Measurements from ENCODE around the gene SIGLEC8. TPM values are rescaled to one million over a fixed set of nuclear protein-coding genes. Genes with fewer than 3 reads are reported as not detected.
"Not testable (repeated sequence)": the region's sequence is repeated elsewhere in the genome, so short reads cannot be mapped to it uniquely, and the experiment has no call there.

The SIGLEC8 gene
- total RNA-seq, 3 donors from 2014 or later, result not detected

DNA sequence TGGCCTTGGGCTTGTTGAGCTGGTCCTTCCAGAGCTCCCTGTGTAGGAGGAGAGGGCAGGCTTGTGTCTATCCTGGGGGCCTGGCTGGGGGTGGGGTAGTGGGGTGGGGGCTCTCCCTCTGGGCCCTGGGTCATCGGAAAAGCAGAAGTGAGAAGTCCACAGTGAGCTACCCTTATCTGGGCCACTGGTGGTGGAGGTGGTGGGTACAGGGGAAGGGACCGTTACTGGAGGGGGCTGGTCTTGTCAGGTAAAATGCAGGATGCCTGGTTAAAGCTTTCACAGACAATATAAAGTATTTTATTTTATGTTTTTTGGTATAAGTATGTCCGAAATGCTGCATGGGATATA lies 40.5 kb downstream of the SIGLEC8 start:
- H3K36me3 Mint-ChIP-seq (ENCODE audit: insufficient read depth), result no peaks in the 10 kb centered on the region
- peaks cover 11% of the 10 kb centered on the region for H3K4me1 Mint-ChIP-seq (ENCODE audit: low read depth)
- DNase-seq (no peak), ATAC-seq (no peak)
- H3K27me3 Mint-ChIP-seq (ENCODE audit: low read depth), result peaks cover 20% of the 10 kb centered on the region
- H3K4me3 Mint-ChIP-seq, result no peak overlapping the region
- H3K9me3 Mint-ChIP-seq, result no peaks in the 10 kb centered on the region

GRCh38 chr19:51417107-51417809 lies 41.0 kb downstream of the SIGLEC8 start, which contains the start of gene SIGLEC10:
SIGLEC10 (minus strand) TSS chr19:51417642; CDS start chr19:51417581, 61 bp downstream.
- H3K36me3 Mint-ChIP-seq (ENCODE audit: insufficient read depth), result no peaks in the 10 kb centered on the region

DNA sequence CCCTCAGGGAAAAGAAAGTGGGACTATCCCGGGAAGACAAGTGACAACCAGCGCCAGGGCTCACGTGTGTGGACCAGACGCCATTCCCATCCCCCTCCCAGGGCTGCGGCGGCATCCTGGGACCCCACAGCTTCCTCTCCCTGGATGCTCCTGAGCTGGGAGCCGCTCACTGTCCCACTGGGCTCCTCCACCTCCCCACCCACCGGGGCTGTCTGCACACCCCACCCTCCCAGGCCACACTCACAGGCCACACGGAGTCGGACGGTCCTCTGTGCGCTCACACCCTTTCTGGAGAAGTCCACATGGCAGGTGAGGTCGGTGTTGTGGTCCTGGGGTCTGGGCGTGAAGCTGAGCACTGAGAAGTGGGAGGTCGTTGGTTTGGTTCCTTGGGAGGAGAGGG lies 41.8 kb downstream of the SIGLEC8 start:
- H3K27me3 Mint-ChIP-seq (ENCODE audit: low read depth), result peaks cover 20% of the 10 kb centered on the region
- DNase-seq; ATAC-seq; H3K4me1 Mint-ChIP-seq (ENCODE audit: low read depth); H3K9me3 Mint-ChIP-seq; H3K36me3 Mint-ChIP-seq (ENCODE audit: insufficient read depth); H3K4me3 Mint-ChIP-seq: not testable (repeated sequence)

More at GRCh38 chr19:51417107-51417809, 41.0 kb downstream of the SIGLEC8 start, which contains the start of gene SIGLEC10:
- Mint-ChIP-seq H3K9me3 (no peaks in the 10 kb centered on the region), H3K4me3 (peak within 1 kb of the TSS; percentile 38), H3K4me1 (ENCODE audit: low read depth) (peaks cover 11% of the 10 kb centered on the region), H3K27me3 (ENCODE audit: low read depth) (peaks cover 20% of the 10 kb centered on the region)
- DNase-seq, result no peak
- peak; percentile 58 to 68 for ATAC-seq

DNA sequence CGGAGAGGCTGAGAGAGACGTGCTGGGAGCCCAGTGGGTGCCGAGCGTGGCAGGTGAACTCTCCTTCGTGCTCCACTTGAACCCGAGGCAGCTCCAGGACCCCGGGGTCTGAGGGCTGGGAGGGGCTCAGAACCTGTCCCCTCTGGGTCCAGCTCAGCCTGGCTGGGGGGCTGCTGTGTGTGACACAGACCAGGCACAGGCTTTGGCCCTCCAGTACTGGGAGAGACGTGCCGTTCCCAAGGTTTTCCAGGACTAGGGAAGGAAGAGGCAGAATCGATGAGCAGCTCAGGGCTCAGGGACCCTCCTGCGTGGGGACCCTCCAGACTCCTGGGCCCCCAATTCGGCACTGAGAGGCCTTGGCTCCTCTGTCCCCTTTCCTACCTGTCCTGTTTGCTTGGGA lies 43.1 kb downstream of the SIGLEC8 start:
- DNase-seq, result no peak
- Mint-ChIP-seq H3K4me3 (no peak overlapping the region), H3K36me3 (ENCODE audit: insufficient read depth) (no peaks in the 10 kb centered on the region), H3K27me3 (ENCODE audit: low read depth) (peaks cover 23% of the 10 kb centered on the region), H3K9me3 (no peaks in the 10 kb centered on the region), H3K4me1 (ENCODE audit: low read depth) (peaks cover 10% of the 10 kb centered on the region)
- no peak for ATAC-seq

DNA sequence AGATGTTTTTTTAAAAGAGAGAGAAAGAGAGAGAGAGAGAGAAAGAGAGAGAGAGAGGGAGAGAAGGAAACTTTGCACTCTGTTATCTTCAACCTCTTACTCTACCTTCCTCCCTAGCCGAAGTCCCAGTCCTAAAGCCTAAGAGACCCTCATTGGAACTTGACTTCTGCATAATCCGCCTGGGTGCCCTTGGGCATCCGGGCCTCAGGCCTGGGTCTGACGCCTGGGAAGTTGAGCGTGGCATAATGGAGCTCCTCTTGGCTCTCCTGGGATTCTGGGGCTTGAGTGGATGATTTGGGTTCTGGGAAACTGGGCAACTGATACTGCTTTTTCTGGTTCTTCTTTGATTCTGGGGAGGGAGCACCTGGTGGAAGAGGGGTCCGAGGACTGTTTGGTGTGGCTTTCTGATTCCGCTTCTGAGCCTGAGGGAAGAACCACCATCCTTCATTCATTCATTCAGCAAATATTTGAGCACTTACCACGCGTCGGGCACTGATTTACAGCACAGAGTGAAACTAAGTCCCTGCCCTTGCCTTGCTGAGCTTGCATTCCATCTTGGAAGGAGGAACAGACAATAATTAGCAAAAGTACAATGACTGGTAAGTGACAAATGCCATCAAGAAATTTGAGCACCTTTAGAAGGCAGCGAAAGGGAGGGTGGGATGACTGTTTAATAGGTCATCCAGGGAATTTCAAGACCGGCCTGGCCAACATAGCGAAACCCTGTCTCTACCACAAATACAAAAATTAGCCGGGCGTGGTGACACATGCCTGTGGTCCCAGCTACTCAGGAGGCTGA lies 47.1 kb downstream of the SIGLEC8 start:
- Mint-ChIP-seq H3K27me3 (ENCODE audit: low read depth) (peaks cover 14% of the 10 kb centered on the region), H3K9me3 (no peaks in the 10 kb centered on the region), H3K4me1 (ENCODE audit: low read depth) (peaks cover 8% of the 10 kb centered on the region), H3K36me3 (ENCODE audit: insufficient read depth) (no peaks in the 10 kb centered on the region), H3K4me3 (no peak overlapping the region)
- ATAC-seq (no peak), DNase-seq (no peak)

GRCh38 chr19:51407511-51408131 lies 50.6 kb downstream of the SIGLEC8 start:
- Mint-ChIP-seq H3K27me3 (ENCODE audit: low read depth) (peaks cover 13% of the 10 kb centered on the region), H3K9me3 (peaks cover 7% of the 10 kb centered on the region), H3K36me3 (ENCODE audit: insufficient read depth) (peaks cover 2% of the 10 kb centered on the region), H3K4me3 (no peak overlapping the region), H3K4me1 (ENCODE audit: low read depth) (peaks cover 8% of the 10 kb centered on the region)
- DNase-seq (no peak), ATAC-seq (peak; percentile 61 to 66)

GRCh38 chr19:51402117-51402516 lies 56.1 kb downstream of the SIGLEC8 start:
- Mint-ChIP-seq H3K4me3 (no peak overlapping the region), H3K4me1 (ENCODE audit: low read depth) (peaks cover 4% of the 10 kb centered on the region), H3K27me3 (ENCODE audit: low read depth) (peaks cover 5% of the 10 kb centered on the region), H3K36me3 (ENCODE audit: insufficient read depth) (peaks cover 2% of the 10 kb centered on the region), H3K9me3 (peaks cover 15% of the 10 kb centered on the region)
- ATAC-seq (no peak), DNase-seq (no peak)

Other genes starting within 250 kb of the SIGLEC8 start
- gene CD33, start 233.4 kb downstream of the SIGLEC8 start, total RNA-seq, result under 1 TPM; 0.11 to 0.51 (median 0.11) TPM
- not detected for gene SIGLECL1, start 207.4 kb downstream of the SIGLEC8 start, total RNA-seq
- under 1 TPM in 1 of 3 donors, not detected in 2; 0.08 TPM for gene IGLON5, start 146.8 kb downstream of the SIGLEC8 start, total RNA-seq
- 1 to 10 TPM; 1.6 to 2.3 (median 1.8) TPM for gene VSIG10L, start 116.3 kb downstream of the SIGLEC8 start, total RNA-seq
- 10 to 100 TPM; 65.8 to 74.9 (median 73.3) TPM for gene ETFB, start 92.1 kb downstream of the SIGLEC8 start, total RNA-seq
- gene CLDND2, start 89.5 kb downstream of the SIGLEC8 start, total RNA-seq, result 1 to 10 TPM; 3.8 to 6.4 (median 5.3) TPM
- gene NKG7, start 85.8 kb downstream of the SIGLEC8 start, total RNA-seq, result 100 to 1,000 TPM; 146 to 232 (median 153) TPM
- under 1 TPM in 2 of 3 donors, not detected in 1; 0.58 to 0.65 TPM for gene LIM2, start 70.5 kb downstream of the SIGLEC8 start, total RNA-seq
- gene C19orf84, start 67.9 kb downstream of the SIGLEC8 start, total RNA-seq, result not detected
- under 1 TPM; 0.43 to 0.63 (median 0.53) TPM for gene SIGLEC10, start 40.8 kb downstream of the SIGLEC8 start, total RNA-seq
- not detected for gene CEACAM18, start 20.1 kb upstream of the SIGLEC8 start, total RNA-seq
- gene SIGLEC12, start 43.3 kb upstream of the SIGLEC8 start, total RNA-seq, result 1 to 10 TPM in 1 of 3 donors, under 1 TPM in 1, not detected in 1; 0.51 to 1.3 TPM
- under 1 TPM in 1 of 3 donors, not detected in 2; 0.32 TPM for gene SIGLEC6, start 73.2 kb upstream of the SIGLEC8 start, total RNA-seq
- gene ZNF175, start 112.8 kb upstream of the SIGLEC8 start, total RNA-seq, result 1 to 10 TPM; 5.3 to 7.5 (median 6.0) TPM
- gene SIGLEC5, start 171.9 kb upstream of the SIGLEC8 start, total RNA-seq, result under 1 TPM in 1 of 3 donors, not detected in 2; 0.11 TPM
- gene SIGLEC14, start 188.4 kb upstream of the SIGLEC8 start, total RNA-seq, result not detected
- 1 to 10 TPM; 1.6 to 2.3 (median 2.1) TPM for gene SPACA6, start 234.9 kb upstream of the SIGLEC8 start, total RNA-seq

All from activated T-cell treated with anti-CD3 and anti-CD28 coated beads, Interleukin-2, amount 50 U/mL, for 4 hours (primary cell).